B cell (primary cell): ENCODE measurements around the gene DOK7.

ENCODE experiments used
- EZH2 ChIP-seq: IDR thresholded peaks from 2 replicates; pipeline ENCODE4 v1.6.1; 2012; ENCODE audit warnings: borderline replicate concordance, low read depth, mild to moderate bottlenecking, moderate library complexity, low read length; ENCODE audit not compliant: insufficient read depth, poor library complexity, severe bottlenecking
- TF ChIP-seq, protein P1 (sequence below): fragments of 200-600 bp; IDR thresholded peaks from one replicate; pipeline ENCODE4 v1.8.0; 2022; ENCODE audit warnings: antibody characterized with exemption, mild to moderate bottlenecking

DNA sequence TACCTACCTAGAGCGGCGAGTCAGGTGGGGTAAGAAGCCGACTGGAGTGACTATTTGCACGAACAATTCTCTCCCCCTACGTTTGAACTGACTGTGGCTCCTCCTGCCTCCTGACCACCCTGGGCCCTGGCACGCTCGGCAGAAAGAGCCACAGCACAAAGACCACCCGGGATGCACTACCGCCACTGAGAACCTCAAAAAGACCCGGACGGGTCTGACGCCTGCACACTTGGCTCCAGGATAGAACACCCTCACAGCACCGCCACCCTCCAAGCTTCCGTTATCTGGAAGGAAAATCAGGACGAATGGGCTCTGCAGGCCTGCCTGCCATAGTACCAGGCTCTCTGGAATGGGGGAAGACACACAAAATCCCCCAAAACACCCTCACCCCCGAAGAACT is 66.9 kb downstream of the DOK7 start:
- TF ChIP-seq EZH2 = no peak
- TF ChIP-seq, protein P1, sequence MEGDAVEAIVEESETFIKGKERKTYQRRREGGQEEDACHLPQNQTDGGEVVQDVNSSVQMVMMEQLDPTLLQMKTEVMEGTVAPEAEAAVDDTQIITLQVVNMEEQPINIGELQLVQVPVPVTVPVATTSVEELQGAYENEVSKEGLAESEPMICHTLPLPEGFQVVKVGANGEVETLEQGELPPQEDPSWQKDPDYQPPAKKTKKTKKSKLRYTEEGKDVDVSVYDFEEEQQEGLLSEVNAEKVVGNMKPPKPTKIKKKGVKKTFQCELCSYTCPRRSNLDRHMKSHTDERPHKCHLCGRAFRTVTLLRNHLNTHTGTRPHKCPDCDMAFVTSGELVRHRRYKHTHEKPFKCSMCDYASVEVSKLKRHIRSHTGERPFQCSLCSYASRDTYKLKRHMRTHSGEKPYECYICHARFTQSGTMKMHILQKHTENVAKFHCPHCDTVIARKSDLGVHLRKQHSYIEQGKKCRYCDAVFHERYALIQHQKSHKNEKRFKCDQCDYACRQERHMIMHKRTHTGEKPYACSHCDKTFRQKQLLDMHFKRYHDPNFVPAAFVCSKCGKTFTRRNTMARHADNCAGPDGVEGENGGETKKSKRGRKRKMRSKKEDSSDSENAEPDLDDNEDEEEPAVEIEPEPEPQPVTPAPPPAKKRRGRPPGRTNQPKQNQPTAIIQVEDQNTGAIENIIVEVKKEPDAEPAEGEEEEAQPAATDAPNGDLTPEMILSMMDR = no peak
